ENCODE data around the gene TMEM44. TPM values are rescaled to one million over a fixed set of nuclear protein-coding genes. Genes with fewer than 3 reads are reported as not detected.

The TMEM44 gene
- total RNA-seq, 1 donor from 2014 or later: 35.3 TPM

GRCh38 chr3:194671900-194672808 is 38.9 kb upstream of the TMEM44 start, which contains the start of gene LSG1:
TSS of gene LSG1 (minus strand) at chr3:194672191. CDS start at chr3:194672162, 29 bp downstream.
- peak; percentile 89 for DNase-seq
- Mint-ChIP-seq H3K4me3 (ENCODE audit: unreplicated experiment) (peak within 1 kb of the TSS; percentile 98), H3K4me1 (ENCODE audit: low read depth, unreplicated experiment) (peaks cover 6% of the 10 kb centered on the region), H3K27ac (ENCODE audit: unreplicated experiment) (peak within 1 kb of the TSS; percentile 88), H3K36me3 (ENCODE audit: unreplicated experiment) (no peaks in the 10 kb centered on the region), H3K9me3 (ENCODE audit: unreplicated experiment) (no peaks in the 10 kb centered on the region), H3K27me3 (ENCODE audit: unreplicated experiment) (peaks cover 4% of the 10 kb centered on the region)
- no peak for TF ChIP-seq CTCF (IDR thresholded peaks at IDR 0.05; ENCODE audit: partially characterized antibody, unreplicated experiment)

- TF ChIP-seq CTCF (IDR thresholded peaks at IDR 0.05; ENCODE audit: partially characterized antibody, unreplicated experiment): peak; percentile 83
- peaks cover 6% of the 10 kb centered on the region for H3K4me1 Mint-ChIP-seq (ENCODE audit: low read depth, unreplicated experiment)
- no peak for DNase-seq
- no peaks in the 10 kb centered on the region for H3K9me3 Mint-ChIP-seq (ENCODE audit: unreplicated experiment)
- H3K27me3 Mint-ChIP-seq (ENCODE audit: unreplicated experiment): peaks cover 4% of the 10 kb centered on the region
- no peaks in the 10 kb centered on the region for H3K36me3 Mint-ChIP-seq (ENCODE audit: unreplicated experiment)
- H3K4me3 Mint-ChIP-seq (ENCODE audit: unreplicated experiment): peak overlapping the region; percentile 98
- H3K27ac Mint-ChIP-seq (ENCODE audit: unreplicated experiment): peak overlapping the region; percentile 88
Measured at GRCh38 chr3:194671511-194671899, 38.3 kb upstream of the TMEM44 start.

GRCh38 chr3:194667363-194667762 is 34.1 kb upstream of the TMEM44 start:
- no peak for TF ChIP-seq CTCF (IDR thresholded peaks at IDR 0.05; ENCODE audit: partially characterized antibody, unreplicated experiment)
- Mint-ChIP-seq H3K9me3 (ENCODE audit: unreplicated experiment) (peaks cover 3% of the 10 kb centered on the region), H3K4me3 (ENCODE audit: unreplicated experiment) (no peak overlapping the region), H3K27ac (ENCODE audit: unreplicated experiment) (no peak overlapping the region), H3K36me3 (ENCODE audit: unreplicated experiment) (no peaks in the 10 kb centered on the region), H3K27me3 (ENCODE audit: unreplicated experiment) (no peaks in the 10 kb centered on the region), H3K4me1 (ENCODE audit: low read depth, unreplicated experiment) (peaks cover 4% of the 10 kb centered on the region)
- DNase-seq: no peak

GRCh38 chr3:194664857-194665256 is 31.6 kb upstream of the TMEM44 start:
- Mint-ChIP-seq H3K9me3 (ENCODE audit: unreplicated experiment) (peaks cover 3% of the 10 kb centered on the region), H3K4me1 (ENCODE audit: low read depth, unreplicated experiment) (peaks cover 20% of the 10 kb centered on the region), H3K36me3 (ENCODE audit: unreplicated experiment) (no peaks in the 10 kb centered on the region), H3K27ac (ENCODE audit: unreplicated experiment) (no peak overlapping the region), H3K27me3 (ENCODE audit: unreplicated experiment) (no peaks in the 10 kb centered on the region), H3K4me3 (ENCODE audit: unreplicated experiment) (no peak overlapping the region)
- TF ChIP-seq CTCF (IDR thresholded peaks at IDR 0.05; ENCODE audit: partially characterized antibody, unreplicated experiment): no peak
- no peak for DNase-seq

- TF ChIP-seq CTCF (IDR thresholded peaks at IDR 0.05; ENCODE audit: partially characterized antibody, unreplicated experiment): no peak
- peaks cover 20% of the 10 kb centered on the region for H3K4me1 Mint-ChIP-seq (ENCODE audit: low read depth, unreplicated experiment)
- no peaks in the 10 kb centered on the region for H3K36me3 Mint-ChIP-seq (ENCODE audit: unreplicated experiment)
- peak; percentile 29 for DNase-seq
- H3K27me3 Mint-ChIP-seq (ENCODE audit: unreplicated experiment): no peaks in the 10 kb centered on the region
- H3K27ac Mint-ChIP-seq (ENCODE audit: unreplicated experiment): peak overlapping the region; percentile 92
- peaks cover 3% of the 10 kb centered on the region for H3K9me3 Mint-ChIP-seq (ENCODE audit: unreplicated experiment)
- no peak overlapping the region for H3K4me3 Mint-ChIP-seq (ENCODE audit: unreplicated experiment)
Measured at GRCh38 chr3:194661946-194662345, 28.7 kb upstream of the TMEM44 start.
